ENCODE data around the gene TBC1D22A.

GRCh38 chr22:47129902-47130635, 367.6 kb downstream of the TBC1D22A start:
- no peak for TF ChIP-seq CTCF (IDR thresholded peaks at IDR 0.05; ENCODE audit: low read length)
- no peak for TF ChIP-seq EZH2 (IDR thresholded peaks at IDR 0.05; ENCODE audit: borderline replicate concordance, low read length)
